GM12878 (cell line): ENCODE measurements around the gene PAN3. TPM values are rescaled to one million over a fixed set of nuclear protein-coding genes. Genes with fewer than 3 reads are reported as not detected.

Experiments used
- ATAC-seq: fragments of 200-7000 bp; cut with Tn5 transposase; 3 replicates; pipeline ENCODE4 v1.9.1; 2020; ENCODE audit warnings: mild to moderate bottlenecking, moderate library complexity
- BruUV-seq: library from RNA; stranded (reverse); fragments of 400-500 nt; replicated peaks from 2 replicates; lab custom pipeline; 2021; lab: Mats Ljungman, UMichigan
- CTCF ChIA-PET: fragments of 300-600 bp; sonication (Branson Sonifier 250); formaldehyde crosslinking; extraction: SDS; loops from one replicate; lab custom pipeline; 2021; ENCODE audit warnings: inconsistent platforms; lab: Yijun Ruan, JAX
- POLR2A ChIA-PET: fragments of 350-600 bp; formaldehyde crosslinking; extraction: SDS; loops from one replicate; lab custom pipeline; 2021; ENCODE audit warnings: inconsistent platforms; lab: Charles Lee
- RAD21 ChIA-PET: fragments of 300-600 bp; sonication (Branson Sonifier 250); formaldehyde crosslinking; loops from one replicate; lab custom pipeline; 2023; ENCODE audit warnings: antibody characterized with exemption; ENCODE audit not compliant: unreplicated experiment; lab: Charles Lee
- SMC1A ChIA-PET: fragments of 300-600 bp; sonication (Branson Sonifier 250); formaldehyde crosslinking; loops from one replicate; lab custom pipeline; 2023; ENCODE audit not compliant: unreplicated experiment, uncharacterized antibody; lab: Charles Lee
- DNase-seq: peaks from one replicate; pipeline ENCODE4 v3.0.0-alpha.2; 2011; ENCODE audit warnings: low read depth, low spot score
- FAIRE-seq: peaks from 3 replicates; lab custom pipeline; 2011; peaks lifted over from hg19 to GRCh38; lab: Jason Lieb, UNC
- H2AFZ ChIP-seq: 2 replicates; pipeline ENCODE4 v1.6.0; 2011; ENCODE audit warnings: low read depth, low read length, control low read depth; ENCODE audit not compliant: control insufficient read depth
- H3K27ac ChIP-seq: 2 replicates; pipeline ENCODE4 v1.5.1; 2011; ENCODE audit warnings: control low read depth; ENCODE audit not compliant: control insufficient read depth, insufficient read depth
- H3K27me3 ChIP-seq, 2 experiments: replicated peaks in 1 of 2; 2 replicates each; pipeline versions ENCODE4 v1.6.0 to v1.6.1; 2011; ENCODE audit warnings: low read length in 1 of 2; ENCODE audit not compliant: control insufficient read depth in 2 of 2, insufficient read depth in 2 of 2
- H3K36me3 ChIP-seq, 2 experiments: 2 replicates each; pipeline ENCODE4 v1.5.1; 2011; ENCODE audit warnings: low read length in 1 of 2; ENCODE audit not compliant: control insufficient read depth in 2 of 2, insufficient read depth in 2 of 2
- H3K4me1 ChIP-seq: 2 replicates; pipeline ENCODE4 v1.6.1; 2011; ENCODE audit warnings: mild to moderate bottlenecking, low read length, moderate library complexity, mixed read lengths; ENCODE audit not compliant: control insufficient read depth, insufficient read depth
- H3K4me2 ChIP-seq: 2 replicates; pipeline ENCODE4 v1.6.0; 2011; ENCODE audit warnings: control low read depth; ENCODE audit not compliant: control insufficient read depth, insufficient read depth
- H3K4me3 ChIP-seq: fragments of 200-600 bp; sonication (generic); 2 replicates; pipeline ENCODE4 v1.5.1; 2016
- H3K79me2 ChIP-seq: 2 replicates; pipeline ENCODE4 v1.6.0; 2011; ENCODE audit warnings: low read length; ENCODE audit not compliant: control insufficient read depth, insufficient read depth
- H3K9ac ChIP-seq: 2 replicates; pipeline ENCODE4 v1.8.0; 2011; ENCODE audit warnings: low read length, control low read depth, mixed read lengths; ENCODE audit not compliant: control insufficient read depth, insufficient read depth
- H3K9me3 ChIP-seq: replicated peaks from 3 replicates; pipeline ENCODE4 v1.5.1; 2011; ENCODE audit warnings: mild to moderate bottlenecking, low read length; ENCODE audit not compliant: control insufficient read depth, insufficient read depth
- H4K20me1 ChIP-seq: 2 replicates; pipeline ENCODE4 v1.6.0; 2011; ENCODE audit not compliant: control insufficient read depth, insufficient read depth
- DPF2 ChIP-seq: fragments of 450-650 bp; IDR thresholded peaks from 2 replicates; pipeline ENCODE4 v1.6.1; 2017; ENCODE audit warnings: mild to moderate bottlenecking
- EGR1 ChIP-seq, 2 experiments: IDR thresholded peaks; 1 replicate in 1 of 2; 2 replicates in 1 of 2; pipeline ENCODE4 v1.6.1; 2011 to 2012; ENCODE audit warnings: low read depth in 2 of 2, low read length in 2 of 2, borderline replicate concordance in 1 of 2, mild to moderate bottlenecking in 1 of 2, moderate library complexity in 1 of 2
- ESRRA ChIP-seq: IDR thresholded peaks from 2 replicates; pipeline ENCODE4 v1.6.1; 2012; ENCODE audit warnings: mild to moderate bottlenecking, low read length, improper control_type of control experiment
- ETV6 ChIP-seq, 2 experiments: fragments of 450-650 bp in 1 of 2; IDR thresholded peaks in 1 of 2; conservative IDR thresholded peaks in 1 of 2; 2 replicates each; pipeline ENCODE4 v1.6.1; 2014; ENCODE audit warnings: antibody characterized with exemption in 1 of 2, borderline replicate concordance in 1 of 2, low read depth in 1 of 2, mild to moderate bottlenecking in 1 of 2, moderate library complexity in 1 of 2
- HDAC2 ChIP-seq: fragments of 200-600 bp; sonication (generic); IDR thresholded peaks from 2 replicates; pipeline ENCODE4 v1.6.1; 2017
- HDGF ChIP-seq: fragments of 450-650 bp; IDR thresholded peaks from 2 replicates; pipeline ENCODE4 v1.6.1; 2016; ENCODE audit warnings: antibody characterized with exemption
- IRF4 ChIP-seq: IDR thresholded peaks from 2 replicates; pipeline ENCODE4 v1.6.1; 2011; ENCODE audit warnings: low read depth, low read length
- LARP7 ChIP-seq: fragments of 450-650 bp; IDR thresholded peaks from 2 replicates; pipeline ENCODE4 v1.6.1; 2017; ENCODE audit warnings: mild to moderate bottlenecking
- MEF2A ChIP-seq: IDR thresholded peaks from 2 replicates; pipeline ENCODE4 v1.6.1; 2011; ENCODE audit warnings: low read depth, mild to moderate bottlenecking, low read length, moderate library complexity; ENCODE audit not compliant: insufficient read depth
- NFYA ChIP-seq: IDR thresholded peaks from 2 replicates; pipeline ENCODE4 v1.6.1; 2011; ENCODE audit warnings: low read depth, mild to moderate bottlenecking, low read length, improper control_type of control experiment, borderline replicate concordance
- NR2C2 ChIP-seq: IDR thresholded peaks from 2 replicates; pipeline ENCODE4 v1.6.1; 2011; ENCODE audit warnings: borderline replicate concordance, low read depth; ENCODE audit not compliant: control insufficient read depth, insufficient read length
- RFX5 ChIP-seq: IDR thresholded peaks from 2 replicates; pipeline ENCODE4 v1.6.1; 2011; ENCODE audit warnings: low read depth, low read length, improper control_type of control experiment
- SIN3A ChIP-seq: IDR thresholded peaks from 2 replicates; pipeline ENCODE4 v1.6.1; 2012; ENCODE audit warnings: low read depth, low read length, improper control_type of control experiment
- SREBF2 ChIP-seq: IDR thresholded peaks from 2 replicates; pipeline ENCODE4 v1.6.1; 2012; ENCODE audit warnings: mild to moderate bottlenecking, low read length
- TBL1XR1 ChIP-seq: IDR thresholded peaks from 2 replicates; pipeline ENCODE4 v1.6.1; 2012; ENCODE audit warnings: low read depth, low read length, improper control_type of control experiment
- WRNIP1 ChIP-seq: IDR thresholded peaks from 2 replicates; pipeline ENCODE4 v1.6.1; 2011; ENCODE audit warnings: low read depth, low read length, improper control_type of control experiment, borderline replicate concordance
- YY1 ChIP-seq: IDR thresholded peaks from 2 replicates; pipeline ENCODE4 v1.6.1; 2011; ENCODE audit warnings: low read depth, mild to moderate bottlenecking, low read length
- ZBED1 ChIP-seq: IDR thresholded peaks from 2 replicates; pipeline ENCODE4 v1.6.1; 2016; ENCODE audit warnings: borderline replicate concordance
- ZNF207 ChIP-seq: fragments of 450-650 bp; IDR thresholded peaks from 2 replicates; pipeline ENCODE4 v1.6.1; 2014; ENCODE audit warnings: antibody characterized with exemption, mild to moderate bottlenecking, borderline replicate concordance
- ZNF24 ChIP-seq: fragments of 450-650 bp; IDR thresholded peaks from 2 replicates; pipeline ENCODE4 v1.6.1; 2017; ENCODE audit warnings: antibody characterized with exemption, mild to moderate bottlenecking
- WGBS: methylation state at CpG from one replicate; pipeline ENCODE4 v1.1.6; 2016; ENCODE audit warnings: low lambda C conversion rate; ENCODE audit not compliant: insufficient replicate concordance, insufficient coverage; ENCODE audit errors: missing lambda C conversion rate; 5-methylcytosine and 5-hydroxymethylcytosine counted together
- in situ Hi-C: fragments of 300-500 bp; cut with MboI; formaldehyde crosslinking; loops from 9 replicates; pipeline ENCODE4 v1.14.3; 2018; ENCODE audit warnings: mixed read lengths
- intact Hi-C: fragments of 100-400 bp; cut with micrococcal nuclease; formaldehyde crosslinking; loops from one replicate; pipeline ENCODE4 v1.14.2; 2022; ENCODE audit not compliant: unreplicated experiment
- polyA plus RNA-seq, 11 experiments: library from polyadenylated mRNA; depleted of rRNA in 4 of 11; unstranded in 6 of 11; stranded (reverse) in 5 of 11; fragments of >200 nt; fragmentation: Nextera tagmentation in 4 of 11; fragmentation: Illumina TruSeq in 1 of 11; extraction: Ambion mirVana in 4 of 11; extraction: Trizol in 1 of 11; gene quantifications; 1 replicate in 1 of 11; 2 replicates in 10 of 11; pipeline versions ENCODE4 v1.2.1 to v1.2.3, GENCODE V29; 2011 to 2016; ENCODE audit warnings: inconsistent platforms in 2 of 11, missing spikeins in 2 of 11, low read depth in 1 of 11
- total RNA-seq, 4 experiments: library from RNA; depleted of rRNA in 3 of 4; stranded (reverse); fragments of >200 nt in 3 of 4; fragmentation: Illumina TruSeq in 1 of 4; extraction: Trizol in 1 of 4; gene quantifications; 2 replicates each; pipeline versions ENCODE4 v1.2.1 to v1.2.3, GENCODE V29; 2013 to 2021

Gene PAN3
- total and polyA plus RNA-seq, 10 of the 15 experiments (the other 5 are each of a cell fraction or from before 2014, with no cell fraction given): 13.0 to 33.3 (median 19.9) TPM

- BruUV-seq: no TSS peak
- ChIA-PET SMC1A (no interaction called here), POLR2A (no interaction called here), CTCF (no interaction called here), RAD21 (no interaction called here)
- no peak overlapping the region for H3K27ac ChIP-seq
- 76% methylated on average over 2 of the region's 2 CpGs for WGBS
- intact Hi-C loops: no loop called here
- H3K9me3 ChIP-seq: peaks cover 2% of the 10 kb centered on the region
- no peak overlapping the region for H2AFZ ChIP-seq
- H3K36me3 ChIP-seq: peaks cover 0 to 5% of the 10 kb centered on the region in 2 experiments; a peak in 2 of 4 replicates
- DNase-seq: no peak
- H3K4me3 ChIP-seq: no peak overlapping the region
- no peak overlapping the region for H3K9ac ChIP-seq
- FAIRE-seq: no peak
- H4K20me1 ChIP-seq: no peaks in the 10 kb centered on the region
- no peaks in the 10 kb centered on the region; the same call in 1 of the 2 replicates for H3K79me2 ChIP-seq
- in situ Hi-C loops: no loop called here
- no peak for ATAC-seq
- TF ChIP-seq ZNF207 (no peak), DPF2 (no peak), IRF4 (no peak), HDAC2 (no peak), TBL1XR1 (no peak), EGR1 (IDR thresholded peaks at IDR 0.05; ENCODE audit: borderline replicate concordance in 1 of 2, low read depth in 2 of 2, low read length in 2 of 2) (no peak), ESRRA (no peak), RFX5 (no peak), SIN3A (no peak)
- H3K4me1 ChIP-seq: 0 out of 2 replicates have a peak, but pooled peaks cover 5% of the 10 kb centered on the region
- H3K4me2 ChIP-seq: no peak overlapping the region
- no peaks in the 10 kb centered on the region for H3K27me3 ChIP-seq
These were observed 107.1 kb downstream of the PAN3 start for GRCh38 chr13:28245465-28245864.

- FAIRE-seq (no peak), ATAC-seq (no peak), DNase-seq (no peak)
- no TSS peak for BruUV-seq
- Histone ChIP-seq H3K9me3 (peaks cover 2% of the 10 kb centered on the region), H4K20me1 (no peaks in the 10 kb centered on the region), H3K27me3 (no peaks in the 10 kb centered on the region), H3K4me3 (no peak overlapping the region), H2AFZ (no peak overlapping the region), H3K36me3 (peaks cover 0 to 5% of the 10 kb centered on the region in 2 experiments; a peak in 1 of 4 replicates), H3K4me2 (no peak overlapping the region), H3K27ac (no peak overlapping the region), H3K79me2 (no peaks in the 10 kb centered on the region; the same call in 1 of the 2 replicates), H3K4me1 (peaks cover 12% of the 10 kb centered on the region), H3K9ac (no peak overlapping the region)
- in situ Hi-C loops (no loop called here), intact Hi-C loops (no loop called here)
- ChIA-PET RAD21 (no interaction called here), CTCF (no interaction called here), SMC1A (no interaction called here), POLR2A (interaction anchor here (1.6 kb wide), 1 partner anchor 10 kb away, joined by 3 read pairs; no protein-coding TSS in a partner anchor)
- 78% methylated on average over 2 of the region's 2 CpGs for WGBS
- TF ChIP-seq RFX5 (no peak), ZBED1 (no peak), WRNIP1 (no peak), NFYA (no peak), SREBF2 (no peak), YY1 (no peak), NR2C2 (no peak), LARP7 (no peak), HDGF (no peak), SIN3A (no peak), ZNF24 (no peak), MEF2A (no peak), ETV6 (conservative IDR thresholded peaks at IDR 0.05 in 1 of 2, IDR thresholded peaks at IDR 0.05 in 1 of 2; ENCODE audit: borderline replicate concordance in 1 of 2, low read depth in 1 of 2) (no peak), ESRRA (no peak)
These were observed 108.5 kb downstream of the PAN3 start for GRCh38 chr13:28246891-28247290.
